IPS-11a (cell line): ENCODE measurements around the gene PIH1D1.
"Not testable (repeated sequence)": the region's sequence is repeated elsewhere in the genome, so short reads cannot be mapped to it uniquely, and the experiment has no call there.

Experiments used
- H3K4me3 ChIP-seq: one replicate; pipeline ENCODE4 v1.5.1; 2013; ENCODE audit warnings: low read depth, low read length, control low read depth

PIH1D1 gene

DNA sequence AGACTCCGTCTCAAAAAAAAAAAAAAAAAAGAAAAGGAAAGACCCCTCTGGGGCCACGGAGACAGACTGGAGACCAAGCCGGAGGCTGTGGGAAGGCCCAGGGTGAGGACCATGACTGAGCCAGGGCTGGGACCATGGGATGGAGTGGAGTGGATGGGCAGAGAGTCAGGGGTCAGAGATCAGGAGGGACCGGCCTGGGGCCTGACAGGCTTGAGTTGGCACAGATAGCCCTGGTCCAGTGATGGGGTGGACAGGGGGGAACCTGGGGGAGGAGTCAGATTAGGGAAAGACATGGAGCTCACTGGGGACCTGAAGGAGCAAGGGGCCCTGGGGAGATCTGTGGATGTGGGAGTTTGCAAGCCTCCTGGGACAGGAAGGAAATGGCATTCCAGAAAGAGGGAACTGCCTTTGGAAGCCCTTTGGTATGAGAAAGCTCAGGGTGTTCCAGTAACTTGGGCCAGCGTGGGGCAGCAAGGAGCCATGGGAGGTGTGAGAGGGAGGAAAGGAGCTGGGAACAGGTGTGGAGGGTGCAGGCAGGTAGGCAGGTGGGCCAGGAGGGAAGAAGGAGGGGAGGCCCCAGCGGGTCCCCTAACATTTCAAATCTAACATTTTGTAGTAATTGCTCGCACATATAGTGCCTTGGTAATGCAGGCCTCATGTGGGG, 29.5 kb upstream of the PIH1D1 start:
- H3K4me3 ChIP-seq: no peak overlapping the region

DNA sequence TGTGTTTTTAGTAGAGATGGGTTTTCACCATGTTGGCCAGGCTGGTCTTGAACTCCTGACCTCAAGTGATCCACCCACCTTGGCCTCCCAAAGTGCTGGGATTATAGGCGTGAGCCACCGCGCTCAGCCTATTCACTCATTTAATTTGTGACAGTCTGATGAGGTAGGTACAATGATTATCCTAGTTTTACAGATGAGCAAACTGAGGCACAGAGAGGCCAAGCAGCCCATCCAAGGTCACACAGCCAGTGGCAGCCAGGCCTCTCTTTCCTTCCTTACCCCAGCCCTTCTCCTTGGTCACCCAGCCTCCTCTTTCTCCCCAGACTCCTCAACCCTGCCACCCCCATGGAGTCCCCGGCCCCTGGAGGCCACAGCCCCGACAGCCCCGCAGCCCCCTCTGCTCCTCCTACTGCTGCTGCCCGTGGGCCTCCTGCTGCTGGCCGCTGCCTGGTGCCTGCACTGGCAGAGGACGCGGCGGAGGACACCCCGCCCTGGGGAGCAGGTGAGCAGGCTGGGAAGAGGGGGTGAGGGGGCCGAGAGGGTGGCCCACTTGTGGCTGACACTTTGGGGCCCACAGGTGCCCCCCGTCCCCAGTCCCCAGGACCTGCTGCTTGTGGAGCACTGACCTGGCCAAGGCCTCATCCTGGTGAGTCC, 28.5 kb upstream of the PIH1D1 start:
- H3K4me3 ChIP-seq: no peak overlapping the region

DNA sequence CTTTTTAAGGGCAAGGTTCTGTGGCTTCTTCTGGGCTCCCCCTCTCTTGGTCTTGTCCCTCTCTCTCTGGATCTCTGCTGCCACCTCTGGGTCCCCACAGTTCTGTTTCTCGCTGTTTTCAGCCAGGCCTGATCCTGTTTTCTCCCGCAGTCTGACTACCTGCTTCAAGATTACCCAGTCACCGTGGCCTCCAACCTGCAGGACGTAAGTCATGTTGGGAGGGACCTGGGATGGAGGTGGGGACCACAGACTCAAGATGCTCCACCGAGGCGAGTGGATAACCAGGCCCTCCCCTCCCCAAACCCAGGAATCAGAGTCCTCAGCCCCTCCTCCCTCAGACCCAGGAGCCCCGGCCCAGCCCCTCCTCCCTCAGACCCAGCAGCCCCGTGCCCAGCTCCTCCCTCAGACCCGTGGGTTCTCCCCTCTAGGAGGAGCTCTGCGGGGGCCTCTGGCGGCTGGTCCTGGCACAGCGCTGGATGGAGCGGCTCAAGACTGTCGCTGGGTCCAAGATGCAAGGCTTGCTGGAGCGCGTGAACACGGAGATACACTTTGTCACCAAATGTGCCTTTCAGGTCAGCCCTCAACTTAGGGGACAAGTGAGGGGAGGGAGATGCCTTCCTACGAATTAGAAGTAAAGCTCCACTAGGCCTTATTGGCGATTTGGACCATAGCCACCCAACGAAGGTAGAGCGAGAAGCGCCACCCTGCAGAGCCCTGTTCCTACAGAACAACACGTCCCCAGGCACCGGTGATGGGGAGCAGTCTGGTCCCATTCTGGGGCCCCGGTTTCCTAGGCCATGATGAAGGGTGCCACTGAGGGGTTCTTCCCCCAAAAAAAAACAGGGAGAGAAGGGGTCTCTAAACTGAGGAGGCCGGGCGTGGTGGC, 24.6 kb upstream of the PIH1D1 start:
- H3K4me3 ChIP-seq: no peak overlapping the region

DNA sequence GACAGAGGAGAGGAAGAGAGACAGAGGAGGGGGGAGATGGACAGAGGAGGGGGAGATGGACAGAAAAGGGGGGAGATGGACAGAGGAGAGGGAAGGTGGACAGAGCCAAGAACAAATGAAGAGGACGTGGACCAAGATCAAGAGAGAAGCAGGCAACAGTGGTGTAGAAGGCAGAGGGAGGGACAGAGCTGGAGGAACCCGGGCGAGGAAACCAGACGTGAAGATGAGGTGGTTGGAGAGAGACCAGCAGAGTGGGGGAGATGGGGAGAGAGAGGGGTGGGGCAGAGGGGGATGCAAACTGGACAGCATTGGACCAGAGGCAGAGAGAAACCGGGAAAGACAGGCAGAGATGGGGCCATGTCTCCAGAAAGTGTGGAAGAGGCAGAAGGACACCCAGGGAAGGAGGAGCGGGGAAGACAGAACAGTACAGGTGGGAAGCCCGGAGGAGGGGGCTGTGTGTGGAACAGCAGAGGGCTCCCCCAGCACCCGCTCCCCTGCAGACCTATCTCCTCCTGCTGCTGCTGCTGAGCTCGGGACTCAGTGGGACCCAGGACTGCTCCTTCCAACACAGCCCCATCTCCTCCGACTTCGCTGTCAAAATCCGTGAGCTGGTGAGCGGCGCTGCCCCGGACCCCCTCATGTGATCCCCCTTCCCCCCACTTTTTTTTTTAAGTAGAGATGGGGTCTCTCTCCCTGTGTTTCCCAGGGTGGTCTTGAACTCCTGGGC, 23.7 kb upstream of the PIH1D1 start:
- no peak overlapping the region for H3K4me3 ChIP-seq

DNA sequence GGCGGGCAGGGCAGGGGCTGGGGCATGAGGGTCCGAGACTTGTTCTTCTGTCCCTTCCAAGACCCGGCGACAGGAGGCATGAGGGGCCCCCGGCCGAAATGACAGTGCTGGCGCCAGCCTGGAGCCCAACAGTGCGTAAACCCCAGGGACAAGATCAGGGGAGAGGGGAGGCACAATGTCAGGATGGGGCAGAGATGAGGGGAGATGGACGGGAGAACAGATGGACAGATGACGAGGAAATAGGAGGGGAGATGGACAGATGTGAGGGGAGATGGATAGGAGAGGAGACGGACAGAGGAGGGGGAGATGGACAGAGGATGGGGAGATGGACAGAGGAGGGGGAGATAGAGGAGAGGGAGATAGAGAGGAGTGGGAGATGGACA, 22.9 kb upstream of the PIH1D1 start:
- H3K4me3 ChIP-seq: no peak overlapping the region

DNA sequence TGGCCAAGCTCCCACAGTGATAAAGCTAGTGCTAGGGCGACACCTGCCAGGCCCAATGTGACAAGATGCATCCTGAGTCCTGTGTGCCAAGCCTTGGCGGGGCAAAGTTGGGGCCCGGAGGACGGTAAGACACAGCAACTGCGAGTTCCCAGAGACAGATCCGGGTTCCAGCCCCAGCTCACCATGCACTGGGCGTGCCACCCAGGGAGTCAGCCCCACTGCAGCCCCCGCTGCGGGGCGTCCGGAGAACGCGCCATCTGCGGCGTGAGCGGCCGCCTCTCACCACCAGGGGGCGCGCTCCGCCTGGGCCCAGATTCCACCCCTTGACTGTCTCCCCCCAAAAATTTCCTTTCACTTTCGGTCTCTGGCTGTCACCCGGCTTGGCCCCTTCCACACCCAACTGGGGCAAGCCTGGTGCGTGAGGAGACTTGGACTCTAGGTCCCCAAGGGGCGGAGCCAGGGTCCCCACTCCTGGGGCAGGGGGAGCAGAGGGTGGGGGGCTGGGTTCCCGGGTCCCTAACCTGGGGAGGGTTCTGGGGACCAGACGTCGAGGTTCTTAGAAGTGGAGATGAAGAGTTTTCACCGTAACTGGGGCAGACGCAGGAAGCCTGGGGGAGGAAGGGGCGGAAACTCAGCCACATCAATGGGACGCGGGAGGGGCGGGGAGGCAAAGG, 22.4 kb upstream of the PIH1D1 start, which contains the start of gene FLT3LG:
Gene FLT3LG, plus strand, starts transcription at position 348 of the 674 bp plus-strand sequence. CDS start 425 bp downstream, outside the sequence.
- H3K4me3 ChIP-seq: peak within 1 kb of the TSS; percentile 24

DNA sequence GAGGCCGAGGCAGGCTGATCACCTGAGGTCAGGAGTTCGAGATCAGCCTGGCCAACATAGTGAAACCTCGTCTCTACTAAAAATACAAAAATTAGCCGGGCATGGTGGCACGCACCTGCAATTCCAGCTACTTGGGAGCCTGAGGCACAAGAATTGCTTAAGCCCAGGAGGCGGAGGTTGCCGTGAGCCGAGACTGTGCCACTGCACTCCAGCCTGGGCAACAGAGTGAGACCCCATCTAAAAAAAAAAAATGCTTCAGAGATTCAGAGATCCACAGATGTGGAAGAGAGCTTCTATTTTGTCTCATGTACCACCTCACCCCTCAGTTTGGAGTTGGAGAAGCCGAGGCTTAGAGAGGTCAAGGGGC, 21.9 kb upstream of the PIH1D1 start:
- H3K4me3 ChIP-seq: not testable (repeated sequence)

DNA sequence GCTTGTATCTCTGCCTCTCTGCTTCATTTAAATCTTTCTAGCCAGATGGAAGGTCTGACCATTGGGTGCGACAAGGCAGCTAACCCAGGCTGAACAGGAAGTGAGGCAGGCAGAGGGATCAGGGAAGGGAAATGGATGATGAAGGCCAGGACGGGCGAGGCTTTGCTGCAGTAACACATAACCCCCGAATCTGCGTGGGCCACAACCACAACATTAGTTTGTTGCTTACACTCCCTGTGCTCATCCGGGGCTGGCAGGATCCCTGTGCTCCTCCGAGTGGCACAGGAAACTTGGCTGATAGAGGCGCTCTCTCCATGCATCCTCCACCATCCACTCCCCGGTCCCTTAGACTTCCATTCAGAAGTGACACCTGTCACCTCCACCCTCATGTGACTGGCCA, 21.3 kb upstream of the PIH1D1 start:
- H3K4me3 ChIP-seq: no peak overlapping the region

DNA sequence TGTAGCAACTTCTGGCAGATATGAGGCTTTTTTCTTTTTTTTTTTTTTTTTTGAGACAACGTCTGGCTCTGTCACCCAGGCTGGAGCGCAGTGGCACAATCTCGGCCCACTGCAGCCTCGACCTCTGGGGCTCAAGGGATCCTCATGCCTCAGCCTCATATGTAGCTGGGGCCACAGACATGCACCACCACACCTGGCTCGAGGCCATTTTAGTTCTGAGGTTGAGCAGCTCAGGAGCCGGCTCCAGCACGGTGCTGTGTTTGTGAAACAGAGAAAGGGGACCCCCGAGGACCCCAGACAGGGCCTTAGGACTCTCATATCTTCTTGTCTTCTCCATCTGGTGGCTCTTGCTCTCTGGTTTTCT, 19.0 kb upstream of the PIH1D1 start:
- H3K4me3 ChIP-seq: no peak overlapping the region

DNA sequence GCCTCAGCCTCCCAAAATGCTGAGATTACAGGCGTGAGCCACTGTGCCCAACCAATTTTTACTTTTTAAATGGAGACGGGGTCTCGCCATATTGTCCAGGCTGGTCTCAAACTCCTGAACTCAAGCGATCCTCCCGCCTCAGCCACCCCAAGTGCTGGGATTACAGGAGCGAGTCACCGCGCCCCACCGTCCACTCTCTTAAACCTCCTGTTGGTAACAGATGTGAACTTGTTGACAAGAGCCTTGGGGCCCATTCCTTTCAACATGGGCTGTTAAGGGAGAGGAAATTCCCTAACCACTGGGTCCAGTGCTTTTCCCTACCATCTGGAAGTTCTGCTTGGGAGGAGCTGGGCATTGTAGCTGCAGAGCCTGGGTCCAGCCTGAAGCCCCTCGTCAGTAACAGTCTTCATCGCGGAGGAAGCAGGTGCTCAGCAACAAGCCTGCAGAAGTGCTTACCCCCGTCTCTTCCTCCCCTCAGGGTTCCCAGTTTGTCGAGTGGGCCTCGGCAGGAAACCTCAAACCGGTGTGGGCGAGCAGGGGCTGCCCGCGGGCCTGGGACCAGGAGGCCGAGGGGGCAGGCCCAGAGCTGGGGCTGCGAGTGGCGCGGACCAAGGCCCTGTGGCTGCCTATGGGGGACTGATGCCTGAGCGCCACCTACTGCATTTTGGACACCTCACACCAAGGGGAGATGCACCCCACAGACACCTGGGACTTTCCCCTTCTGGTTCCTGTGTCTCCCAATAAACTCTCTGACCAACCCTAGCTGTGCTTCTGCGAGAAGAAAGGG, 18.4 kb upstream of the PIH1D1 start:
- H3K4me3 ChIP-seq: no peak overlapping the region

DNA sequence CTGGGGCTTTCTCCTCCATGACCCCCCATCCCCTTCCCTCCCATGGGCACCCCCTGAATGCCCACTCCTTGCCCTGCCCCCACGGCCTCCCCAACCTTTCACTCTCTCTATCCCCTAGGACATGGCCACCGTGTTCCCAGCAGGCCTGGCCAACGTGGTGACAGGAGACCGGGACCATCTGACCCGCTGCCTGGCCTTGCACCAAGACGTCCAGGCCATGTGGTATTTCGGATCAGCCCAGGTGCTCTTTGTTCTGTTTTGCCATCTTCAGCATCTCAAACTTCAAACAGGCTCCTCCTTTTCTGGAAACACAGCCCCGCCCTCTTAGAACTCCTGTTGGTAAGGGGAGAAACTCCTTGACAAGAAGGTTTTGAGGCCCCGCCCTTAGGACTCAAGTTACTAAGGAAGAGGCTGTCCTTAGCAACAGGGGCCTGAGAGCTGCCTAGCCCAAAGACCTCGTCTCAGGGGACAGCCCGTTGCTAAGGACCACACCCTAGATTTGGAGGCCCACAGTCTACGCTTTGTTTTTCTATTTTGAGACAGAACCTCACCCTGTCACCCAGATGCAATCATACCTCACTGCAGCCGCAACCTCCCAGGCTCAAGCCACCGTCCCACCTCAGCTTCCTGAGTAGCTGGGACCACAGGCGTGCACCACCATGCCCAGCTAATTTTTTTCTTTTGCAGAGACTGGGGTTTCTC, 17.3 kb upstream of the PIH1D1 start:
- H3K4me3 ChIP-seq: no peak overlapping the region

DNA sequence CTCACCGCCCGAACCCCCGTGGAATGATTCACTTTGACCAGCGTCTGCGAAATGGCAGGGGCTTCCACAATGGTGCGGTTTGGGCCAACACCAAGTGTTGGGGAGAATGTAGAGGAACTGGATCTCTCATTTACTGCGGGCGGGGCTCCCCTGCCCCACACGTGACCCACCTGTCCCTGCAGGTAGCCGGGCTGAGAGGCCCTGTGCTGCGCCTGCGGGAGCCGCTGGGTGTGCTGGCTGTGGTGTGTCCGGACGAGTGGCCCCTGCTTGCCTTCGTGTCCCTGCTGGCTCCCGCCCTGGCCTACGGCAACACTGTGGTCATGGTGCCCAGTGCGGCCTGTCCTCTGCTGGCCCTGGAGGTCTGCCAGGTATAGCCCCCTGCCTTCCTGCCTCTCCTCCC, 16.6 kb upstream of the PIH1D1 start:
- no peak overlapping the region for H3K4me3 ChIP-seq

DNA sequence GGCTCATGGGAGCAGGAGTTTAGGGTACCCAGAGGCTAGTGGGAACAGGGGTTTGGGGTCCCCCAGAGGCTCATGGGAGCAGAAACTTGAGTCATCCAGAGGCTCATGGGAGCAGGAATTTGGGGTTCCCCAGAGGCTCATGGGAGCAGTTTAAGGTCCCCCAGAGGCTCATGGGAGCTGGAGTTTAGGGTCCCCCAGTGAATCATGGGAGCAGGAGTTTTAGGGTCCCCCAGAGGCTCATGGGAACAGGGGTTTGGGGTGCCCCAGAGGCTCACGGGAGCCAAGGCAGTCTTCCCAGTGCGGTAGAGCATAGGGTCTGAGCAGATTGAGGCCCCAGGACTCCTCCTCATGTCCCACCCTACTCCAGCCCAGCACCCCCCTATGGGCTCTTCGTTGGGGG, 13.8 kb upstream of the PIH1D1 start:
- no peak overlapping the region for H3K4me3 ChIP-seq

DNA sequence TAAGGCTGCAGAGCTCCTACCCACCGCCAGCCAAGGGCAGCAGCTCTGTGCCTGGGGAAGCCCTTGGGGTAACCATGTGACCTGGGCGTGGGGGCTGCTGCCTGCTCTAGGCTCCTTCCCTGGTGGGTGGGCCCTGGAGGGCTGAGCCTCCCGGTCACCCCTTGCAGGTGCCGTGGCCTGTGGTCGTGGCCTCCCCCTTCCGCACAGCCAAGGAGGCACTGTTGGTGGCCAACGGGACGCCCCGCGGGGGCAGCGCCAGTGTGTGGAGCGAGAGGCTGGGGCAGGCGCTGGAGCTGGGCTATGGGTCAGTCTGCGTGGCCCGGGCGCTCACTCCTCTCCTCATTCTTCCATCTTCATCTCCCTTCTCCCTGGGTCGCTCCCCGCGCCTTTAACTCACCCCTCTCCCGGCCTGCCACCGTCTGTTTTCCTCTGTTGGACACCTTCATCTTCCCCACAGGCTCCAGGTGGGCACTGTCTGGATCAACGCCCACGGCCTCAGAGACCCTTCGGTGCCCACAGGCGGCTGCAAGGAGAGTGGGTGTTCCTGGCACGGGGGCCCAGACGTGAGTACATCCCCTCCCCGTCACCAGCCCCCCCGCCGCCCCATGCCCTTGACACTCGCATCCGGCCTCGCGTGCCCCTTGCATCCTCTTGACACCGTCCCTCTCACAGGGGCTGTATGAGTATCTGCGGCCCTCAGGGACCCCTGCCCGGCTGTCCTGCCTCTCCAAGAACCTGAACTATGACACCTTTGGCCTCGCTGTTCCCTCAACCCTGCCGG, 12.5 kb upstream of the PIH1D1 start:
- H3K4me3 ChIP-seq: no peak overlapping the region

DNA sequence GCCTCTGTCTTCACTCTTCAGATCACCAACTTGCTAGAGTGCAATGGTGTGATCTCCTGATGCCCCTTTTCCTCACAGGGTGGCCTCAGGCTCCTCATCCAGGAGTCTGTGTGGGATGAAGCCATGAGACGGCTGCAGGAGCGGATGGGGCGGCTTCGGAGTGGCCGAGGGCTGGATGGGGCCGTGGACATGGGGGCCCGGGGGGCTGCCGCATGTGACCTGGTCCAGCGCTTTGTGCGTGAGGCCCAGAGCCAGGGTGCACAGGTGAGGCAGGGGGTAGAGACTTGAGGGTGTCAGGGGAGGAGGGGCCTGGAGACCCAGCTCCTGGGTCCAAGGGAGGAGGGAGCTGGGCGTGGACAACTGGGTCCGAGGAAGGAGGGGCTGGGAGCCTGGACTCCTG, 10.9 kb upstream of the PIH1D1 start:
- no peak overlapping the region for H3K4me3 ChIP-seq

DNA sequence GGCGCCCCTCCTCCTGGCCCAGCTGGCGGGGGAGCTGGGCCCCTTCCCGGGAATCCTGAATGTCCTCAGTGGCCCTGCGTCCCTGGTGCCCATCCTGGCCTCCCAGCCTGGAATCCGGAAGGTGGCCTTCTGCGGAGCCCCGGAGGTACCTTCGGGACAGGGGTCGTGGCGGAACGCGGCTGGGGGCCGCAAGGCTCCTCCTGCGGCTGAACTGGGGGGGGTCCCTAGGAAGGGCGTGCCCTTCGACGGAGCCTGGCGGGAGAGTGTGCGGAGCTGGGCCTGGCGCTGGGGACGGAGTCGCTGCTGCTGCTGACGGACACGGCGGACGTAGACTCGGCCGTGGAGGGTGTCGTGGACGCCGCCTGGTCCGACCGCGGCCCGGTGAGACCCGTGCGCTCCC, 10.0 kb upstream of the PIH1D1 start:
- no peak overlapping the region for H3K4me3 ChIP-seq

DNA sequence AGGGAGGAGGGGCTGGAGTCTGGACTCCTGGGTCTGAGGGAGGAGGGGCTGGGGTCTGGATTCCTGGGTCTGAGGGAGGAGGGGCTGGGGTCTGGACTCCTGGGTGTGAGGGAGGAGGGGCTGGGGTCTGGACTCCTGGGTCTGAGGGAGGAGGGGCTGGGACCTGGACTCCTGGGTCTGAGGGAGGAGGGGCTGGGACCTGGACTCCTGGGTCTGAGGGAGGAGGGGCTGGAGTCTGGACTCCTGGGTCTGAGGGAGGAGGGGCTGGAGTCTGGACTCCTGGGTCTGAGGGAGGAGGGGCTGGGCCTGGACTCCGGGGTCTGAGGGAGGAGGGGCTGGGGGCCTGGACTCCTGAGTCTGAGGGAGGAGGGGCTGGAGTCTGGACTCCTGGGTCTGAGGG, 9.5 kb upstream of the PIH1D1 start:
- H3K4me3 ChIP-seq: not testable (repeated sequence)

DNA sequence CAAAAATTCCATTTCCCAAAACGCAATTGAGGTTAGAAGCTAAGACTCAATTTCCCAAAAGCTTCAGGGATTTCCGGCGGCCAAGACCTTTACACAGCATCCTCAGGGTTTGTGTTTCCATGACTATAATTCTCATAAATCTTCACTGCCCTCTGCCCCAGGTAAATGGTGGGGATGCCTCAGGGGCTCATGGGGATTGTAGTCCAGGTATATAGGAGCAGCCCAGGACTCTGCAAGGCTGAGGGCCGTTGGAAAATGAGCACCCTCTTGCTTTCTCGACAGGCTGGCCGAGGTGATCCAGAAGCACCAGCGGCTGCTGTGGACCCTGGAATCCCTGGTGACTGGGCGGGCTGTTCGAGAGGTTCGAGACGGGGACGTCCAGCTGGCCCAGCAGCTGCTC, 7.8 kb upstream of the PIH1D1 start:
- H3K4me3 ChIP-seq: no peak overlapping the region

DNA sequence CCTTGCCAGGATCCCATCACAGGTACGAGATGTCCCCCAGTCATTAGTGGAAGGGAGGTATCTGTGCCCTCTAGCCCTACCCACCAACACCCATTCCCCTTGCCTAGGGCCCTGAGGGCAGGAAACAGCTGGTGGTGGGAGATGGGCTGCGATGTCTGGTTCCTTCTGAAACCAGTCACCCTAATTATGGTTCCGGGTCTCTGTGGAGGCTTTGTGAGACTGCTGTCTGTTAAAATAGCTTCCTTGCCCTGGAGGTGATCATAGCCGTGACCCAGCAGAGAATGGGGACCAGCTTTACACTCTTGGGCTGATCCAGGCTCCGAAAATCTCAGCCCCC, 6.9 kb upstream of the PIH1D1 start:
- no peak overlapping the region for H3K4me3 ChIP-seq
